ENCODE measurements around the gene LRRC8C. TPM values are rescaled to one million over a fixed set of nuclear protein-coding genes. Genes with fewer than 3 reads are reported as not detected.
"Not testable (repeated sequence)": the region's sequence is repeated elsewhere in the genome, so short reads cannot be mapped to it uniquely, and the experiment has no call there.

The LRRC8C gene
- total RNA-seq, 2 experiments from 2014 or later, result 31.7 to 32.3 TPM

GRCh38 chr1:89616844-89617627, 15.9 kb upstream of the LRRC8C start:
- Mint-ChIP-seq H3K4me3 (no peak overlapping the region), H3K4me1 (peaks cover 55% of the 10 kb centered on the region), H3K9me3 (peaks cover 17% of the 10 kb centered on the region), H3K36me3 (peaks cover 56% of the 10 kb centered on the region), H3K27me3 (no peaks in the 10 kb centered on the region), H3K27ac (no peak overlapping the region)
- no peak for DNase-seq

- Mint-ChIP-seq H3K27ac (peak overlapping the region; percentile 60), H3K36me3 (peaks cover 42% of the 10 kb centered on the region), H3K4me3 (no peak overlapping the region), H3K9me3 (peaks cover 17% of the 10 kb centered on the region), H3K27me3 (no peaks in the 10 kb centered on the region), H3K4me1 (peaks cover 44% of the 10 kb centered on the region)
- DNase-seq, result no peak
Measured at GRCh38 chr1:89620664-89621063, 12.3 kb upstream of the LRRC8C start.

- no peak for DNase-seq
- Mint-ChIP-seq H3K27ac (no peak overlapping the region), H3K4me3 (no peak overlapping the region), H3K4me1 (peaks cover 46% of the 10 kb centered on the region), H3K9me3 (peaks cover 8% of the 10 kb centered on the region), H3K27me3 (no peaks in the 10 kb centered on the region), H3K36me3 (peaks cover 20% of the 10 kb centered on the region)
Measured at GRCh38 chr1:89622895-89623294, 10.0 kb upstream of the LRRC8C start.

- Mint-ChIP-seq H3K9me3 (no peaks in the 10 kb centered on the region), H3K4me3 (no peak overlapping the region), H3K4me1 (peaks cover 57% of the 10 kb centered on the region), H3K27ac (no peak overlapping the region), H3K27me3 (no peaks in the 10 kb centered on the region), H3K36me3 (peaks cover 21% of the 10 kb centered on the region)
- no peak for DNase-seq
Measured at GRCh38 chr1:89624314-89624713, 8.6 kb upstream of the LRRC8C start.

GRCh38 chr1:89624715-89625323, 8.1 kb upstream of the LRRC8C start:
- DNase-seq, result no peak
- Mint-ChIP-seq H3K4me1 (peaks cover 61% of the 10 kb centered on the region), H3K9me3 (no peaks in the 10 kb centered on the region), H3K27me3 (no peaks in the 10 kb centered on the region), H3K4me3 (no peak overlapping the region), H3K27ac (no peak overlapping the region), H3K36me3 (peaks cover 21% of the 10 kb centered on the region)

GRCh38 chr1:89627596-89627962, 5.3 kb upstream of the LRRC8C start:
- DNase-seq, result no peak
- H3K4me1 Mint-ChIP-seq, result peaks cover 69% of the 10 kb centered on the region
- no peak overlapping the region for H3K4me3 Mint-ChIP-seq
- peak overlapping the region; percentile 80 for H3K27ac Mint-ChIP-seq
- peaks cover 26% of the 10 kb centered on the region for H3K36me3 Mint-ChIP-seq
- no peaks in the 10 kb centered on the region for H3K27me3 Mint-ChIP-seq
- H3K9me3 Mint-ChIP-seq, result no peaks in the 10 kb centered on the region

GRCh38 chr1:89629146-89629545, 3.8 kb upstream of the LRRC8C start:
- peaks cover 62% of the 10 kb centered on the region for H3K4me1 Mint-ChIP-seq
- no peak for DNase-seq
- H3K27me3 Mint-ChIP-seq, result no peaks in the 10 kb centered on the region
- H3K4me3 Mint-ChIP-seq, result peak overlapping the region; percentile 4
- H3K9me3 Mint-ChIP-seq, result no peaks in the 10 kb centered on the region
- H3K27ac Mint-ChIP-seq, result peak overlapping the region; percentile 77
- H3K36me3 Mint-ChIP-seq, result peaks cover 30% of the 10 kb centered on the region

GRCh38 chr1:89629600-89629999, 3.3 kb upstream of the LRRC8C start:
- Mint-ChIP-seq H3K36me3 (peaks cover 33% of the 10 kb centered on the region), H3K4me3 (peak overlapping the region; percentile 37), H3K4me1 (peaks cover 62% of the 10 kb centered on the region), H3K27ac (peak overlapping the region; percentile 68)
- not testable (repeated sequence) for DNase-seq, H3K27me3 Mint-ChIP-seq, H3K9me3 Mint-ChIP-seq

GRCh38 chr1:89630048-89630447, 2.9 kb upstream of the LRRC8C start:
- no peaks in the 10 kb centered on the region for H3K27me3 Mint-ChIP-seq
- H3K36me3 Mint-ChIP-seq, result peaks cover 35% of the 10 kb centered on the region
- H3K4me3 Mint-ChIP-seq, result no peak overlapping the region
- H3K27ac Mint-ChIP-seq, result peak overlapping the region; percentile 68
- no peak for DNase-seq
- peaks cover 63% of the 10 kb centered on the region for H3K4me1 Mint-ChIP-seq
- H3K9me3 Mint-ChIP-seq, result no peaks in the 10 kb centered on the region

- Mint-ChIP-seq H3K4me3 (peak overlapping the region; percentile 93), H3K9me3 (no peaks in the 10 kb centered on the region), H3K27ac (peak overlapping the region; percentile 93), H3K36me3 (peaks cover 44% of the 10 kb centered on the region), H3K27me3 (no peaks in the 10 kb centered on the region), H3K4me1 (peaks cover 66% of the 10 kb centered on the region)
- no peak for DNase-seq
Measured at GRCh38 chr1:89631816-89632656, 884 bp upstream of the LRRC8C start.

GRCh38 chr1:89633248-89633799, 404 bp downstream of the LRRC8C start:
- Mint-ChIP-seq H3K27ac (peak overlapping the region; percentile 95), H3K9me3 (no peaks in the 10 kb centered on the region), H3K4me1 (peaks cover 67% of the 10 kb centered on the region), H3K36me3 (peaks cover 55% of the 10 kb centered on the region), H3K27me3 (no peaks in the 10 kb centered on the region), H3K4me3 (peak overlapping the region; percentile 93)
- DNase-seq, result peak; percentile 71

GRCh38 chr1:89633800-89634625, 1.1 kb downstream of the LRRC8C start:
- Mint-ChIP-seq H3K9me3 (no peaks in the 10 kb centered on the region), H3K27ac (peak overlapping the region; percentile 95), H3K36me3 (peaks cover 50% of the 10 kb centered on the region), H3K27me3 (no peaks in the 10 kb centered on the region), H3K4me3 (peak overlapping the region; percentile 93), H3K4me1 (peaks cover 62% of the 10 kb centered on the region)
- DNase-seq, result no peak

- no peak for DNase-seq
- H3K27me3 Mint-ChIP-seq, result no peaks in the 10 kb centered on the region
- H3K4me1 Mint-ChIP-seq, result peaks cover 58% of the 10 kb centered on the region
- peaks cover 48% of the 10 kb centered on the region for H3K36me3 Mint-ChIP-seq
- no peaks in the 10 kb centered on the region for H3K9me3 Mint-ChIP-seq
- H3K27ac Mint-ChIP-seq, result peak overlapping the region; percentile 81
- peak overlapping the region; percentile 52 for H3K4me3 Mint-ChIP-seq
Measured at GRCh38 chr1:89635825-89636815, 3.2 kb downstream of the LRRC8C start.
